ENCODE data around the gene ST3GAL2. TPM values are rescaled to one million over a fixed set of nuclear protein-coding genes. Genes with fewer than 3 reads are reported as not detected.

The ST3GAL2 gene
- total RNA-seq, 1 experiment from 2014 or later: 49.4 TPM

- no peak for TF ChIP-seq MLX (CRISPR knock-in tag; IDR thresholded peaks at IDR 0.05)
- no peak for TF ChIP-seq ZBTB21 (CRISPR knock-in tag; IDR thresholded peaks at IDR 0.05; ENCODE audit: borderline replicate concordance)
- no peak for TF ChIP-seq ATF6 (CRISPR knock-in tag; IDR thresholded peaks at IDR 0.05)
- TF ChIP-seq SOX15 (CRISPR knock-in tag; IDR thresholded peaks at IDR 0.05): no peak
- no peak for TF ChIP-seq OVOL2 (CRISPR knock-in tag; IDR thresholded peaks at IDR 0.05; ENCODE audit: borderline replicate concordance)
- TF ChIP-seq CBFB (CRISPR knock-in tag; IDR thresholded peaks at IDR 0.05; ENCODE audit: low read depth): no peak
- TF ChIP-seq GTF2I (CRISPR knock-in tag; conservative IDR thresholded peaks at IDR 0.05): no peak
Measured at GRCh38 chr16:70427786-70428177, 11.1 kb downstream of the ST3GAL2 start (continued).

GRCh38 chr16:70422543-70422942 is 16.4 kb downstream of the ST3GAL2 start:
- POLR2A ChIA-PET: interaction anchor here (0.9 kb wide), 1 partner anchor 14 kb away, joined by 3 read pairs; no protein-coding TSS in a partner anchor
- no peak for TF ChIP-seq MYBL2 (CRISPR knock-in tag; IDR thresholded peaks at IDR 0.05)
- TF ChIP-seq FOXK1 (CRISPR knock-in tag; IDR thresholded peaks at IDR 0.05): no peak
- TF ChIP-seq SMAD4 (CRISPR knock-in tag; IDR thresholded peaks at IDR 0.05): no peak
- no peak for TF ChIP-seq ZNF281 (CRISPR knock-in tag; IDR thresholded peaks at IDR 0.05)
- no peak for TF ChIP-seq JAZF1 (CRISPR knock-in tag; IDR thresholded peaks at IDR 0.05)
- no peak for TF ChIP-seq ERG (CRISPR knock-in tag; IDR thresholded peaks at IDR 0.05)
- TF ChIP-seq ZSCAN18 (CRISPR knock-in tag; IDR thresholded peaks at IDR 0.05): no peak
- no peak for TF ChIP-seq FOXP4 (CRISPR knock-in tag; IDR thresholded peaks at IDR 0.05)
- TF ChIP-seq ATF6 (CRISPR knock-in tag; IDR thresholded peaks at IDR 0.05): no peak
- DNase-seq (ENCODE audit: low spot score): no peak
- H3K9me3 Mint-ChIP-seq: no peaks in the 10 kb centered on the region
- no peaks in the 10 kb centered on the region for H3K27me3 Mint-ChIP-seq (ENCODE audit: low read depth)
- CTCF ChIA-PET: interaction anchor here (0.8 to 1.6 kb wide), 2 partner anchors 10 to 48 kb away, joined by 3 read pairs; no protein-coding TSS in a partner anchor
- no peak overlapping the region for H3K4me3 Mint-ChIP-seq
- peak overlapping the region; percentile 85 for H3K27ac Mint-ChIP-seq
- H3K4me1 Mint-ChIP-seq: peaks cover 60% of the 10 kb centered on the region
- no peak for ATAC-seq
- H3K36me3 Mint-ChIP-seq: peaks cover 15% of the 10 kb centered on the region; the same call in 1 of the 2 replicates

Data from WTC11 (cell line).